NCI-H2171 treated with DMSO at 0.1 percent for 48 hours (cell line): ENCODE data around the gene SYNPO2.
"Not testable (repeated sequence)": the region's sequence is repeated elsewhere in the genome, so short reads cannot be mapped to it uniquely, and the experiment has no call there.

ENCODE experiments used
- DNase-seq: peaks from one replicate; lab custom pipeline; 2025; lab: John Stamatoyannopoulos, UW

The SYNPO2 gene

DNA sequence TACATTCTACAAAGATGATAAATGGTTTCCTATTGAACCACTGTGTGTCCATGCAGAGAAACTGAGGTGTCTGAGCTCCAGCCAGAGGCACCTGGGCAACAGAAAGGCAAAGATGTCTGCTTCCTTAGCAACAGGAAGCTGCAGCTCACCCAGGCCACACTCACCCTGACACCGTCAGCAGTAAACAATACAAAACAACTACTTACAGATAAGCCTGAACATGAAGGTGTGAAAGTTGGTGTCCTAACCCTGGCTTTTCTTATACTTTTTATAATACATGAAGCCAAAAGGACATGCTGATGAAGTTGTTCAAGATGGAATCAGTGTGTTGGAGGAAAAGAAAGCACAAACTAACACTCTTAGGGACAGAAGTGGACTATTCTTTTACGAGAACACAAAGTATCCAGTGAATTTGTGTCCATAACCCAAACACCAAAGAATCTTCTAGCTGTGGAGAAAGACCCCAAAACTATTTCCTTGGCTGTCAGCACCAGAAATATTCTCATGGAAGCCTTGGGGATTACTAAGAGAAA, 117.3 kb downstream of the SYNPO2 start:
- no peak for DNase-seq

GRCh38 chr4:119008761-119009160, 120.1 kb downstream of the SYNPO2 start:
- DNase-seq: no peak

DNA sequence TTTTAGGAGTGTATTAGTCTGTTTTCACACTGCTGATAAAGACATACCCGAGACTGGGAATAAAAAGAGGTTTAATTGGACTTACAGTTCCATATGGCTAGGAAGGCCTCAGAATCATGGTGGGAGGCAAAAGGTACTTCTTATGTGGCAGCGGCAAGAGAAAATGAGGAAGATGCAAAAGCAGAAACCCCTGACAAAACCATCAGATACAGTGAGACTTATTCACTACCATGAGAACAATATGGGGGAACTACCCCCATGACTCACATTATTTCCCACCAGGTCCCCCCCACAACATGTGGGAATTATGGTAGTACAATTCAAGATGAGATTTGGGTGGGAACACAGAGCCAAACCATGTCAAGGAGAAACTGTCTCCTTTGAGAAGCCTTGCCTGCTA, 121.6 kb downstream of the SYNPO2 start:
- DNase-seq: not testable (repeated sequence)

- DNase-seq: no peak
These were observed 122.4 kb downstream of the SYNPO2 start for GRCh38 chr4:119010909-119011606.

DNA sequence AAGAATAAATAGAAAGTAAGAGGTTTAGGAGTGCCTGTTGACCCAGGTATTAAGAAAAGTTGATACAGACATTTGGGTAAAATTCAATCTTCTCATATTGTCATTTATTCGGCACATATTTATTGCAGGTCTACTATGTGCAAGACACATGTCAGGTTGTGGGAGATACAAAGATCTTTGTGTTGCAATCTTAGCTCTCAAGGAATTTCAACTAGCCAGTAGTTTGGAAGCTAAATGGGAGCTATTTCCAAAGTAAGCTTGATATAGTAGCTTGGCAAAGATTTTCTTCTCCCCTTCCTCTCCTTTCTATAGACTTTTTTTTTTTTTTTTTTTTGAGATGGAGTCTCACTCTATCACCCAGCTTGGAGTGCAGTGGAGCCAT, 122.9 kb downstream of the SYNPO2 start:
- no peak for DNase-seq

DNA sequence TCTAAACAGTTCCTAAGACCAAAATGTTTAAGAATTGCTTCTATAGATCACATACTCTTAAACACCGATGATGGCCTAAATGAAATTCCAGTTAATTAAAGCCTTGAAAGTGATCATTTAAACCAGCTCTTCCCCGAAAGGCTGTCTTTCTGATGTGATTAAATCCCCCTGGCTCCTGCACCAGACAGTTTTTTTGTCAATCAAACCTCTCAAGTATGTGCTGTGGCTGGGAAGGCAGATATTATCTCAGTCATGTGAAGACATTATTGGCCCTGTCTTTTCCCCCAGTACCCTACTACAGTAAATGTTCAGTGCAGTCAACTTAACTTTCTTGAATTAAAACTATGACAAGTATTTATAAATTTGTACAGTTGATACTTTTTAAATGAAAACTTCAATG, 126.0 kb downstream of the SYNPO2 start:
- DNase-seq: no peak

DNA sequence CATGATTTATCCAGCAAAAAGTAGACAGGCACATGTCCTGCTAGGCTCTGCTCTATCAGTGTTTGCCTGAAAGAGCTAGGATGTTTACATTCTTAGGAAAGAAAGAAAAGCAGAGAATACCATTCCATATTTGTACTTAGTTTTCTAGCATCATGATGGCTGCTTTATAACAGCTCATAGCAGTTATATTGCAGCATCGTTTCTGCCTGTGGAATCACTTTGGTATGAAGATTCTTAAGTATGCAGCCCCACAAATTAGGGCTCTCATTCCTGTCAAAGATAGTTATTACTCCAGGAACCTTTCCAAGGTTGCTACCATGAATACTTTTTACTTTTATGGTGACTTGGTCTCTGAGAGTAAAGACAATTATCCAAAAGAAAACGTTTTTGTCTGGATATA, 128.0 kb downstream of the SYNPO2 start:
- no peak for DNase-seq

DNA sequence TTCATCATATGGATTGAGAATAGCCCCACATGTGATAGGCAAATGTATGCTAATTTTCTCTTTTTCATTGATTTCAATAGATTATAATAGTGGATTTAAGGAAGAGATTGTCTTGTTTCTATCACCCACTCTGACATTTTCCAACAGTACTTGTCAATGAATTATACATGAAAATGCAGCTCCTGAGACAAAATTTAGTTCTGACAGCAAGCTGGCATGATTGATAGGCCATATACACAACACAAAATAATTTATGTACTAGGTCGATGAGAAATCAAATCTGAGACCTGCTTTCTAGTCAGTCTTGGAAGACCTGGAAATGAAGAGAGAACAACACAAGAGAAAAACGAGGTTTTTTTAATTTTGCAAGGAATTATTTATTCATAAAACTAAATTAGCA, 129.0 kb downstream of the SYNPO2 start:
- no peak for DNase-seq

- DNase-seq: no peak
These were observed 131.5 kb downstream of the SYNPO2 start for GRCh38 chr4:119020158-119020557.

GRCh38 chr4:119022520-119022919, 133.9 kb downstream of the SYNPO2 start:
- not testable (repeated sequence) for DNase-seq

- DNase-seq: no peak
These were observed 135.4 kb downstream of the SYNPO2 start for GRCh38 chr4:119024102-119024501.

GRCh38 chr4:119025420-119025819, 136.8 kb downstream of the SYNPO2 start:
- DNase-seq: no peak

GRCh38 chr4:119025916-119026661, 137.4 kb downstream of the SYNPO2 start:
- DNase-seq: no peak

GRCh38 chr4:119026662-119027444, 138.2 kb downstream of the SYNPO2 start:
- DNase-seq: no peak

- DNase-seq: no peak
These were observed 139.2 kb downstream of the SYNPO2 start for GRCh38 chr4:119027811-119028210.

- no peak for DNase-seq
These were observed 139.6 kb downstream of the SYNPO2 start for GRCh38 chr4:119028296-119028695.

DNA sequence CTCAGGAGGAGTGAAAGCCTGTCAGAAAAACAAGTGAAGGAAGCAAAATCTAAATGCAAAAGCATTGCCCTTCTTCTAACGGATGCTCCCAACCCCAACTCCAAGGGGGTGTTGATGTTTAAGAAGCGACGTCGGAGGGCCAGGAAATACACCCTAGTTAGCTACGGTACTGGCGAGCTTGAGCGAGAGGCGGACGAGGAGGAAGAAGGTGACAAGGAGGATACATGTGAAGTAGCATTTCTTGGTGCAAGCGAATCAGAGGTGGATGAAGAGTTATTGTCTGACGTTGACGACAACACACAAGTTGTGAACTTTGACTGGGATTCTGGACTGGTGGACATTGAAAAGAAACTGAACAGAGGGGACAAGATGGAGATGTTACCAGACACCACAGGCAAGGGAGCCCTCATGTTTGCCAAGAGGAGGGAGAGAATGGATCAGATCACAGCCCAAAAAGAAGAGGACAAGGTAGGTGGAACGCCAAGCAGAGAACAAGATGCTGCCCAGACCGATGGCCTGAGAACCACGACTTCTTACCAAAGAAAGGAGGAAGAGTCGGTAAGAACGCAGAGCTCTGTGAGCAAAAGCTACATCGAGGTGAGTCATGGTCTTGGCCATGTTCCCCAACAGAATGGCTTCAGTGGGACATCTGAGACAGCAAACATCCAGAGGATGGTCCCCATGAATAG, 141.3 kb downstream of the SYNPO2 start:
- DNase-seq: no peak

DNA sequence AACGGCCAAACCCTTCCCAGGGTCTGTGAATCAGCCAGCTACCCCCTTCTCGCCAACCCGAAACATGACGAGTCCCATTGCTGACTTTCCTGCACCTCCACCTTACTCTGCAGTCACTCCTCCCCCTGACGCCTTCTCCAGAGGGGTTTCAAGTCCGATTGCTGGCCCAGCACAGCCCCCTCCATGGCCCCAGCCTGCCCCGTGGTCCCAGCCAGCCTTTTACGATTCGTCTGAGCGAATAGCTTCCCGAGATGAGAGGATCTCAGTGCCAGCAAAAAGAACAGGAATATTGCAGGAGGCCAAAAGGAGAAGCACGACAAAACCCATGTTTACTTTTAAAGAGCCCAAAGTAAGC, 141.9 kb downstream of the SYNPO2 start:
- no peak for DNase-seq

GRCh38 chr4:119031218-119031617, 142.6 kb downstream of the SYNPO2 start:
- DNase-seq: no peak

- no peak for DNase-seq
These were observed 144.4 kb downstream of the SYNPO2 start for GRCh38 chr4:119032921-119033685.

GRCh38 chr4:119034276-119035008, 145.8 kb downstream of the SYNPO2 start:
- DNase-seq: no peak
